Adrenal gland (tissue), 5 donors: ENCODE data around the gene ERVK3-1.

Experiments
- CTCF ChIP-seq, 6 experiments: fragments of 450-650 bp in 4 of 6; fragments of 200-600 bp in 2 of 6; sonication (generic) in 1 of 6; IDR thresholded peaks; 1 replicate in 5 of 6; 2 replicates in 1 of 6; pipeline versions ENCODE4 v1.5.1 to v1.8.0; 2016 to 2021; ENCODE audit warnings: antibody characterized with exemption in 6 of 6, mild to moderate bottlenecking in 2 of 6, moderate library complexity in 1 of 6
- POLR2A ChIP-seq, 2 donors: fragments of 450-650 bp; IDR thresholded peaks; one replicate each; pipeline ENCODE4 v1.6.1; 2017; ENCODE audit warnings: antibody characterized with exemption in 2 of 2, mild to moderate bottlenecking in 2 of 2, moderate library complexity in 1 of 2
- donor health status: DM: no; HTN: no; CAD: no.

DNA sequence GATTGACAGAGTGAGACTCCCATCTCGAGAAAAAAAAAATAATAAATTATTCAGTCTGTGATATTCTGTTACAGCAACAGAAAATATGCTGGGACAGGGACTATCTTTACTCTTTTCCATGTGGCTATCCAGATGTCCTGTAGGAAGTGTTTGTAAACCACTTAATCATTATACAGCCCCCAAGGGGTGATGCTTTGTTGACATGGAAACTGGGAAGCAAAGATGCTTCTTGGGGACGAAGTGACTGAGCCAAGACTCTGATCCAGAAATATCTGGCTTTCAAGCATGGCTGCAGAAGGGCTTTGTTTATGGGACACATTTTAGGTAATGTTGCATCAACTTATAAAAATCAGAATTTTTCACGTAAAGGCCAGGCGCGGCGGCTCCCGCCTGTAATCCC is 21.0 kb upstream of the ERVK3-1 start:
- TF ChIP-seq CTCF (IDR thresholded peaks at IDR 0.05) (no peak), POLR2A (IDR thresholded peaks at IDR 0.05) (no peak)
